Endothelial cell of umbilical vein (primary cell): ENCODE results near the gene ATP8A2. TPM values are rescaled to one million over a fixed set of nuclear protein-coding genes. Genes with fewer than 3 reads are reported as not detected.

ENCODE experiments used
- BruUV-seq: library from RNA; stranded (reverse); fragments of 400-500 nt; replicated peaks from 2 replicates; lab custom pipeline; 2021; lab: Mats Ljungman, UMichigan
- CTCF ChIA-PET: fragments of 300-600, 350-600 bp; sonication (Branson Sonifier 250); formaldehyde crosslinking; loops from one replicate; lab custom pipeline; 2021; ENCODE audit warnings: antibody characterized with exemption, inconsistent platforms; lab: Charles Lee
- POLR2A ChIA-PET: fragments of 300-600, 350-600 bp; sonication (Branson Sonifier 250); formaldehyde crosslinking; loops from one replicate; lab custom pipeline; 2021; ENCODE audit warnings: antibody characterized with exemption, inconsistent platforms; lab: Charles Lee
- DNase-seq: peaks from one replicate; pipeline ENCODE4 v3.0.0-alpha.2; 2011; ENCODE audit warnings: low read depth, low spot score
- FAIRE-seq: peaks from 2 replicates; lab custom pipeline; 2011; peaks lifted over from hg19 to GRCh38; lab: Jason Lieb, UNC
- H2AFZ ChIP-seq: 2 replicates; pipeline ENCODE4 v1.6.0; 2012; ENCODE audit warnings: low read depth, low read length, control low read depth, inconsistent platforms
- H3K27ac ChIP-seq: 2 replicates; pipeline ENCODE4 v1.5.1; 2011; ENCODE audit warnings: low read depth, mild to moderate bottlenecking, control low read depth, low read length, moderate library complexity; ENCODE audit not compliant: insufficient read depth
- H3K27me3 ChIP-seq, 2 experiments: 2 replicates each; pipeline versions ENCODE4 v1.6.0 to v1.6.1; 2011; ENCODE audit warnings: low read length in 2 of 2, mixed read lengths in 1 of 2; ENCODE audit not compliant: control insufficient read depth in 2 of 2, insufficient read depth in 2 of 2
- H3K36me3 ChIP-seq, 2 experiments: 2 replicates in 1 of 2; 3 replicates in 1 of 2; pipeline ENCODE4 v1.5.1; 2011; ENCODE audit warnings: low read length in 2 of 2, mild to moderate bottlenecking in 1 of 2, moderate library complexity in 1 of 2; ENCODE audit not compliant: control insufficient read depth in 2 of 2, insufficient read depth in 2 of 2; ENCODE audit errors: extremely low read depth in 1 of 2
- H3K4me1 ChIP-seq: 3 replicates; pipeline ENCODE4 v1.5.1; 2011; ENCODE audit warnings: mild to moderate bottlenecking, low read length; ENCODE audit not compliant: control insufficient read depth, insufficient read depth; ENCODE audit errors: extremely low read depth
- H3K4me2 ChIP-seq: 2 replicates; pipeline ENCODE4 v1.6.1; 2011; ENCODE audit warnings: low read length, control low read depth, mixed read lengths; ENCODE audit not compliant: insufficient read depth
- H3K4me3 ChIP-seq, 3 experiments: fragments of 200-600 bp in 1 of 3; sonication (generic), shearing (Covaris generic) in 1 of 3; replicated peaks in 1 of 3; 2 replicates each; pipeline ENCODE4 v1.5.1; 2011 to 2016; ENCODE audit warnings: control low read depth in 3 of 3, low read length in 3 of 3, mild to moderate bottlenecking in 2 of 3, inconsistent platforms in 1 of 3, low read depth in 1 of 3, moderate library complexity in 1 of 3; ENCODE audit not compliant: insufficient read depth in 1 of 3
- H3K79me2 ChIP-seq: 2 replicates; pipeline ENCODE4 v1.6.0; 2012; ENCODE audit warnings: low read length, inconsistent platforms; ENCODE audit not compliant: control insufficient read depth, insufficient read depth
- H3K9ac ChIP-seq: replicated peaks from 2 replicates; pipeline ENCODE3; 2011; ENCODE audit warnings: low read length, control low read depth; ENCODE audit not compliant: insufficient read depth; ENCODE audit errors: extremely low read depth
- H3K9me1 ChIP-seq: replicated peaks from 3 replicates; pipeline ENCODE4 v1.6.0; 2011; ENCODE audit warnings: mild to moderate bottlenecking, low read length; ENCODE audit not compliant: control insufficient read depth, insufficient read depth; ENCODE audit errors: extremely low read depth
- H3K9me3 ChIP-seq: replicated peaks from 2 replicates; pipeline ENCODE4 v1.5.1; 2012; ENCODE audit warnings: low read length, inconsistent platforms; ENCODE audit not compliant: control insufficient read depth, insufficient read depth
- H4K20me1 ChIP-seq: replicated peaks from 2 replicates; pipeline ENCODE3; 2011; ENCODE audit warnings: mild to moderate bottlenecking, low read length; ENCODE audit not compliant: control insufficient read depth, insufficient read depth; ENCODE audit errors: extremely low read depth
- CTCF ChIP-seq, 2 donors: IDR thresholded peaks; 1 replicate in 1 of 2; 2 replicates in 1 of 2; pipeline ENCODE4 v1.5.1; 2011; ENCODE audit warnings: low read length in 2 of 2, mild to moderate bottlenecking in 2 of 2, moderate library complexity in 2 of 2, control low read depth in 1 of 2, inconsistent platforms in 1 of 2, low read depth in 1 of 2; ENCODE audit not compliant: insufficient read depth in 1 of 2; ENCODE audit errors: extremely low read depth in 1 of 2
- EZH2 ChIP-seq: IDR thresholded peaks from 2 replicates; pipeline ENCODE4 v1.6.1; 2012; ENCODE audit warnings: borderline replicate concordance, low read depth, mild to moderate bottlenecking, moderate library complexity, low read length, inconsistent platforms; ENCODE audit not compliant: severe bottlenecking
- FOS ChIP-seq: IDR thresholded peaks from 2 replicates; pipeline ENCODE4 v1.6.1; 2011; ENCODE audit warnings: mild to moderate bottlenecking, low read length, moderate library complexity, borderline replicate concordance; ENCODE audit not compliant: insufficient read depth
- GATA2 ChIP-seq: IDR thresholded peaks from 2 replicates; pipeline ENCODE4 v1.7.0; 2011; ENCODE audit warnings: low read depth, mild to moderate bottlenecking, moderate library complexity, mixed read lengths, low read length; ENCODE audit not compliant: insufficient read length, insufficient read depth
- JUN ChIP-seq: IDR thresholded peaks from 2 replicates; pipeline ENCODE4 v1.6.1; 2011; ENCODE audit warnings: borderline replicate concordance, low read depth; ENCODE audit not compliant: insufficient read length, insufficient read depth
- MAX ChIP-seq: IDR thresholded peaks from 2 replicates; pipeline ENCODE4 v1.6.1; 2011; ENCODE audit not compliant: insufficient read depth, insufficient read length
- MYC ChIP-seq: IDR thresholded peaks from one replicate; pipeline ENCODE4 v1.6.1; 2011; ENCODE audit warnings: mild to moderate bottlenecking, low read depth, low read length
- POLR2A ChIP-seq: IDR thresholded peaks from 2 replicates; pipeline ENCODE4 v1.6.1; 2012; ENCODE audit warnings: low read depth, mild to moderate bottlenecking, control low read depth, low read length
- POLR2AphosphoS5 ChIP-seq: IDR thresholded peaks from 2 replicates; pipeline ENCODE4 v1.6.1; 2012; ENCODE audit warnings: low read depth, mild to moderate bottlenecking, control low read depth, low read length, moderate library complexity; ENCODE audit not compliant: insufficient read depth
- dilution Hi-C: fragments of 300-500 bp; cut with MboI; formaldehyde crosslinking; loops from one replicate; pipeline ENCODE4 v1.15.0; 2019; ENCODE audit warnings: low sequenced_read_pairs; ENCODE audit not compliant: extremely low pct_ligation_motif_present
- intact Hi-C: fragments of 100-400 bp; cut with micrococcal nuclease; formaldehyde crosslinking; loops from one replicate; pipeline ENCODE4 v1.10.0; 2022
- polyA plus RNA-seq, 4 experiments: library from polyadenylated mRNA; depleted of rRNA in 3 of 4; stranded (reverse) in 3 of 4; unstranded in 1 of 4; fragments of >200 nt; gene quantifications; 2 replicates each; pipeline versions ENCODE4 v1.2.1 to v1.2.3, GENCODE V29; 2011 to 2012; ENCODE audit warnings: missing spikeins in 1 of 4
- total RNA-seq: library from RNA; stranded (reverse); gene quantifications from 2 replicates; pipeline ENCODE4 v1.2.3, GENCODE V29; 2021

The ATP8A2 gene
- total and polyA plus RNA-seq, 2 donors (not counting 3 experiments of a cell fraction or from before 2014, with no cell fraction given): 0.11 to 0.49 TPM

GRCh38 chr13:25351404-25351803 lies 20.4 kb upstream of the ATP8A2 start:
- dilution Hi-C loops (no loop called here), intact Hi-C loops (no loop called here)
- ChIA-PET POLR2A (no interaction called here), CTCF (no interaction called here)
- Histone ChIP-seq H3K79me2 (no peaks in the 10 kb centered on the region), H3K4me2 (no peak overlapping the region), H3K9ac (no peak overlapping the region), H3K36me3 (no peaks in the 10 kb centered on the region), H2AFZ (no peak overlapping the region), H3K27ac (no peak overlapping the region), H3K9me3 (no peaks in the 10 kb centered on the region), H3K4me1 (no peaks in the 10 kb centered on the region), H3K27me3 (peaks cover 5 to 10% of the 10 kb centered on the region in 2 experiments), H3K4me3 (no peak overlapping the region), H3K9me1 (no peaks in the 10 kb centered on the region), H4K20me1 (no peaks in the 10 kb centered on the region)
- no peak for DNase-seq
- BruUV-seq: no TSS peak
- TF ChIP-seq GATA2: no peak
- no peak for TF ChIP-seq POLR2A
- no peak for TF ChIP-seq MYC
- FAIRE-seq: no peak

GRCh38 chr13:25352230-25352629 lies 19.5 kb upstream of the ATP8A2 start:
- H3K4me3 ChIP-seq: no peak overlapping the region
- BruUV-seq: no TSS peak
- no peaks in the 10 kb centered on the region for H3K36me3 ChIP-seq
- dilution Hi-C loops: no loop called here
- FAIRE-seq: no peak
- intact Hi-C loops: no loop called here
- DNase-seq: no peak
- H4K20me1 ChIP-seq: no peaks in the 10 kb centered on the region
- H3K79me2 ChIP-seq: no peaks in the 10 kb centered on the region
- TF ChIP-seq EZH2 (no peak), CTCF (IDR thresholded peaks at IDR 0.05; ENCODE audit: extremely low read depth in 1 of 2, insufficient read depth in 1 of 2, low read depth in 1 of 2, low read length in 2 of 2) (no peak), MAX (no peak), GATA2 (no peak), JUN (no peak), MYC (no peak), FOS (no peak), POLR2A (no peak), POLR2AphosphoS5 (no peak)
- no peak overlapping the region for H3K9ac ChIP-seq
- peaks cover 5 to 10% of the 10 kb centered on the region in 2 experiments for H3K27me3 ChIP-seq
- H3K4me1 ChIP-seq: no peaks in the 10 kb centered on the region
- POLR2A ChIA-PET: no interaction called here
- no peak overlapping the region for H3K27ac ChIP-seq
- no peaks in the 10 kb centered on the region for H3K9me3 ChIP-seq
- no peak overlapping the region for H2AFZ ChIP-seq
- CTCF ChIA-PET: interaction anchor here (0.9 kb wide), 1 partner anchor 24 kb away, joined by 3 read pairs; no protein-coding TSS in a partner anchor
- H3K9me1 ChIP-seq: no peaks in the 10 kb centered on the region
- H3K4me2 ChIP-seq: no peak overlapping the region
